Esophagus squamous epithelium (tissue), 5 donors: Measurements from ENCODE around the gene ZNF469. TPM values are rescaled to one million over a fixed set of nuclear protein-coding genes. Genes with fewer than 3 reads are reported as not detected.

Experiments used
- DNase-seq: peaks from one replicate; lab custom pipeline; 2025; lab: John Stamatoyannopoulos, UW
- H3K27ac ChIP-seq, 4 donors: fragments of 200-600 bp; sonication (generic); one replicate each; pipeline ENCODE4 v1.5.1; 2016 to 2019; ENCODE audit warnings: mild to moderate bottlenecking in 1 of 4
- H3K27me3 ChIP-seq, 4 donors: fragments of 200-600 bp; sonication (generic); 1 replicate in 3 of 4; 2 replicates in 1 of 4; pipeline versions ENCODE4 v1.5.1 to v1.6.0; 2017 to 2021; ENCODE audit warnings: antibody characterized with exemption in 1 of 4
- H3K36me3 ChIP-seq, 3 donors: fragments of 200-600 bp; sonication (generic); one replicate each; pipeline ENCODE4 v1.5.1; 2016 to 2019
- H3K4me1 ChIP-seq, 3 donors: fragments of 200-600 bp; sonication (generic); one replicate each; pipeline ENCODE4 v1.5.1; 2017 to 2019
- H3K4me3 ChIP-seq, 4 donors: fragments of 200-600 bp; sonication (generic); 1 replicate in 3 of 4; 2 replicates in 1 of 4; pipeline ENCODE4 v1.5.1; 2016 to 2019; ENCODE audit warnings: mild to moderate bottlenecking in 2 of 4, moderate library complexity in 1 of 4
- H3K9me3 ChIP-seq, 3 donors: fragments of 200-600 bp; sonication (generic); one replicate each; pipeline ENCODE4 v1.5.1; 2016 to 2019
- POLR2A ChIP-seq, 4 donors: fragments of 450-650 bp; IDR thresholded peaks; one replicate each; pipeline ENCODE4 v1.6.1; 2017; ENCODE audit warnings: antibody characterized with exemption in 4 of 4, mild to moderate bottlenecking in 4 of 4, moderate library complexity in 3 of 4
- WGBS, 2 donors: methylation state at CpG; one replicate each; pipeline ENCODE4 v1.1.5; 2018; 5-methylcytosine and 5-hydroxymethylcytosine counted together
- intact Hi-C: fragments of 100-400 bp; cut with DNase I; formaldehyde crosslinking; loops from one replicate; pipeline ENCODE4 v1.15.0; 2022
- total RNA-seq, 4 donors: library from RNA; depleted of rRNA; stranded (reverse); fragments of >200 nt; gene quantifications; one replicate each; pipeline ENCODE4 v1.1.0, GENCODE V29; 2016
- TF ChIP-seq, protein P1 (sequence below), 6 experiments: fragments of 450-650 bp in 4 of 6; fragments of 200-600 bp in 2 of 6; sonication (generic) in 2 of 6; IDR thresholded peaks; one replicate each; pipeline ENCODE4 v1.5.1; 2016 to 2019; ENCODE audit warnings: antibody characterized with exemption in 6 of 6, mild to moderate bottlenecking in 4 of 6, moderate library complexity in 4 of 6
- donor health status: DM: yes; HTN: yes; CAD: no.

ZNF469 gene
- total RNA-seq, 4 donors from 2014 or later: 0.26 to 0.57 (median 0.35) TPM

DNA sequence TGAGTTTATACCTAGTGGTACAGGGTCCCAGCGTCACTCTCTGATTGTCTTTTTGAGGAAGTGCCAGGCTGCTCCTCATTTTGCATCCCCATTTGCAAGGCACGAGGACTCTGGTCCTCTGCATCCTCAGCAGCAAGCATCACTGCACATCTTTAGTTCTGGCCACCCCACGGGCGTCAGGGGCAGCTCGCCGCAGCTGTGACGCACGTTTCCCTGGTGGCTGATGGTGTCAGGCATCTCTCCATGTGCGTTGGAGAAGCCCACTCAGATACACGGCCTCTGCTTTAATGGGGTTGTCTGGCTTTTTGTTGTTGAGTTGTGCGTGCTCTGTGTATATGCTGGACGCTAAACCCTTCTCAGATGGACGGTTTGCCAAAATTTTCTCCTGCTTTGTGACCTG, 45.2 kb upstream of the ZNF469 start:
- no peak overlapping the region for H3K4me3 ChIP-seq
- H3K4me1 ChIP-seq: peaks cover 6 to 11% (median 8%) of the 10 kb centered on the region in 3 donors
- no peak overlapping the region for H3K27ac ChIP-seq
- intact Hi-C loops: no loop called here
- 68 to 93% methylated on average over 7 to 13 of the region's 13 CpGs for WGBS, 2 donors
- TF ChIP-seq POLR2A (IDR thresholded peaks at IDR 0.05): no peak
- TF ChIP-seq, protein P1, sequence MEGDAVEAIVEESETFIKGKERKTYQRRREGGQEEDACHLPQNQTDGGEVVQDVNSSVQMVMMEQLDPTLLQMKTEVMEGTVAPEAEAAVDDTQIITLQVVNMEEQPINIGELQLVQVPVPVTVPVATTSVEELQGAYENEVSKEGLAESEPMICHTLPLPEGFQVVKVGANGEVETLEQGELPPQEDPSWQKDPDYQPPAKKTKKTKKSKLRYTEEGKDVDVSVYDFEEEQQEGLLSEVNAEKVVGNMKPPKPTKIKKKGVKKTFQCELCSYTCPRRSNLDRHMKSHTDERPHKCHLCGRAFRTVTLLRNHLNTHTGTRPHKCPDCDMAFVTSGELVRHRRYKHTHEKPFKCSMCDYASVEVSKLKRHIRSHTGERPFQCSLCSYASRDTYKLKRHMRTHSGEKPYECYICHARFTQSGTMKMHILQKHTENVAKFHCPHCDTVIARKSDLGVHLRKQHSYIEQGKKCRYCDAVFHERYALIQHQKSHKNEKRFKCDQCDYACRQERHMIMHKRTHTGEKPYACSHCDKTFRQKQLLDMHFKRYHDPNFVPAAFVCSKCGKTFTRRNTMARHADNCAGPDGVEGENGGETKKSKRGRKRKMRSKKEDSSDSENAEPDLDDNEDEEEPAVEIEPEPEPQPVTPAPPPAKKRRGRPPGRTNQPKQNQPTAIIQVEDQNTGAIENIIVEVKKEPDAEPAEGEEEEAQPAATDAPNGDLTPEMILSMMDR (IDR thresholded peaks at IDR 0.05): no peak
- H3K36me3 ChIP-seq: no peaks in the 10 kb centered on the region
- DNase-seq: no peak
- no peaks in the 10 kb centered on the region for H3K9me3 ChIP-seq
- H3K27me3 ChIP-seq: peaks cover 0 to 24% (median 0%) of the 10 kb centered on the region in 4 donors

DNA sequence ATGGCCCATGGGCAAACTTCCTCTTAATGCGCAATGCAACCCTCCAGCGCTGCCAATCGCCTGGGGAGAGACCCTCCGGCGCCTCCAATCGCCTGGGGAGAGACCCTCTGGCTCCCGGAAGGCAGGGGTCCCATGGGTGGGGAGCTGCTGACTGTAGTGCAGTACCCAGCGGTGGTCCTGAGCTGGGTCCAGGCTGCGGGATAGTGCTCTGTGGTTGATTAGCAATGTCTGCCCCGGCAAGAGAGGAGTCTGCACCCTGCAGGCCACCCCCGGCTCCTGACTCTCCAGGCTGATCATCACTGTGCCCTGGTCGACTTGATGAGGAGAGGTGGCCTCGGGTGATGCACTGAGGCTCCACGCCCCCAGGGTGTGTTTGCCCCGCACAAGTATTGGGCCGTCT, 44.6 kb upstream of the ZNF469 start:
- Histone ChIP-seq H3K36me3 (no peaks in the 10 kb centered on the region), H3K4me1 (peaks cover 0 to 6% (median 2%) of the 10 kb centered on the region in 3 donors), H3K9me3 (no peaks in the 10 kb centered on the region), H3K27ac (no peak overlapping the region), H3K4me3 (no peak overlapping the region), H3K27me3 (peaks cover 0 to 27% (median 0%) of the 10 kb centered on the region in 4 donors)
- intact Hi-C loops: no loop called here
- DNase-seq: no peak
- TF ChIP-seq, protein P1 (IDR thresholded peaks at IDR 0.05): peak in 1 of 6 experiments; percentile 7
- TF ChIP-seq POLR2A (IDR thresholded peaks at IDR 0.05): no peak
- WGBS, 2 donors: 90% methylated on average over 2 of the region's 16 CpGs; no CpG with 5 or more reads in 1 of the 2 donors

- Histone ChIP-seq H3K4me3 (no peak overlapping the region), H3K27ac (no peak overlapping the region), H3K36me3 (no peaks in the 10 kb centered on the region), H3K4me1 (no peaks in the 10 kb centered on the region), H3K9me3 (no peaks in the 10 kb centered on the region), H3K27me3 (peaks cover 0 to 27% (median 0%) of the 10 kb centered on the region in 4 donors)
- WGBS, 2 donors: 91% methylated on average over 4 of the region's 7 CpGs; no CpG with 5 or more reads in 1 of the 2 donors
- TF ChIP-seq, protein P1 (IDR thresholded peaks at IDR 0.05): no peak
- TF ChIP-seq POLR2A (IDR thresholded peaks at IDR 0.05): no peak
- intact Hi-C loops: no loop called here
- no peak for DNase-seq
These were observed 43.9 kb upstream of the ZNF469 start for GRCh38 chr16:88338896-88339295.

DNA sequence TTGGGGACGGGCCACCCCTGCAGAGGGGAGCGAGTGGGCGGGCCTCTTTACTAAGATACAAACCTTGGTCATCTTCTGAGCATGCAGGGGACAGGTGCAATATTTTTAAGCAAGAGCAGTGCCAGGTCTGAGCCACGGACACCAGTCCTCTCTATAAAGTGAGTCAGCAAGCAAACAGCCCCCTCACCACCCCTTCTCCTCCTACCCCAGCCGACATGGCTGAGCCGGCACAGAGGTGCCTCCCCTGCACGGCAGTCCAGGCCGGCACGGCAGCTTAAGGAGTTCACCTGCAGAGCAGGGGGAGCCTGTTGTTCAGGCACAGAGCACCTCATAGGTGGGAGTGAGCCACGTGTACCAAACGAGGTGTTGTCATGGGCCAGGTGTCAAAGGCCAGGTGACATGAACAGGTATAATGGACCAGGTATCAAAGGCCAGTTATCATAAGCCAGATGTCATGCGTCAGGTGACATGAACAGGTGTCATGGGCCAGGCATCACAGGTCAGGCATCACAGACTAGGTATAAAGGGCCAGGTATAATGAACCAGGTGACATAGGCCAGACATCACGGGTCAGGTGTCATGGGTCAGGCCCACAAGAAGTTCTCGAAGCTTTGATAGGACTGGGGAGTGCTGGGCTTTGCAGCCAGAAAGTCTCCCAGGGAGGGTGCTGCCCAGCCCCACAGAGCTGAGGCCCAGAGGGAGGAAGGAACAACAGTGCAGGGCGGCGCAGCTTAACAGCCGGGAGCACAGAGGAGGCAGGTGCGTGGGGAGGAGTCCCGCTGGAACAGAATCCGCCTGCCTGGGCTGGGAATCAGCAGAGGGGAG, 42.6 kb upstream of the ZNF469 start:
- H3K9me3 ChIP-seq: no peaks in the 10 kb centered on the region
- intact Hi-C loops: no loop called here
- H3K27ac ChIP-seq: no peak overlapping the region
- 51 to 57% methylated on average over 13 to 15 of the region's 20 CpGs for WGBS, 2 donors
- no peaks in the 10 kb centered on the region for H3K36me3 ChIP-seq
- TF ChIP-seq, protein P1 (IDR thresholded peaks at IDR 0.05): no peak
- no peak for TF ChIP-seq POLR2A (IDR thresholded peaks at IDR 0.05)
- H3K27me3 ChIP-seq: peaks cover 0 to 27% (median 0%) of the 10 kb centered on the region in 4 donors
- H3K4me1 ChIP-seq: no peaks in the 10 kb centered on the region
- DNase-seq: no peak
- H3K4me3 ChIP-seq: no peak overlapping the region

DNA sequence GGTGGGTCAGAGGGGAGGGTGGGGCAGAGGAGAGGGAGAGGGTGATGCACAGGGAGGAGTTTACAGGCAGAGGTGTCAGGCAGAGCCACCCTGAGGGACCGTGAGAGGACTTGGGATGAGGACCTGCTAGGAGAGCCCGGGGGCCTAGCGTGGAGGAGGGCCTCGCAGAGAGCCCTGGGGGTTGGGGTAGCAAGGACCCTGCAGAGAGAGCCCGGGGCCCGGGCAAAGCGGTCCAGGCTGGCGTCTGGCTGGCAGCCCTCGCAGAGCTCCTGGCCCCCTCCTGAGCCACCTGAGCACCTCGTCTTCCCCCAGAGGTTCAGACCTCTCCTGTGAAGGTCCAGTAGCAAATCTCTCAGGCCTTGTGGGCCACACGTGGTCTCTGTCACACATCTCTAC, 42.0 kb upstream of the ZNF469 start:
- H3K27ac ChIP-seq: no peak overlapping the region
- H3K27me3 ChIP-seq: peaks cover 0 to 27% (median 0%) of the 10 kb centered on the region in 4 donors
- intact Hi-C loops: no loop called here
- 75 to 80% methylated on average over 4 to 11 of the region's 11 CpGs for WGBS, 2 donors
- no peaks in the 10 kb centered on the region for H3K9me3 ChIP-seq
- H3K4me3 ChIP-seq: no peak overlapping the region
- no peaks in the 10 kb centered on the region for H3K36me3 ChIP-seq
- no peaks in the 10 kb centered on the region for H3K4me1 ChIP-seq
- no peak for DNase-seq
- TF ChIP-seq, protein P1 (IDR thresholded peaks at IDR 0.05): no peak
- no peak for TF ChIP-seq POLR2A (IDR thresholded peaks at IDR 0.05)
